ENCODE data around the gene SLC6A9.

- TF ChIP-seq CTCF (IDR thresholded peaks at IDR 0.05): peak; percentile 40 to 75 (median 55)
- TF ChIP-seq POLR2AphosphoS5 (IDR thresholded peaks at IDR 0.05; ENCODE audit: insufficient read depth in 1 of 2, low read depth in 1 of 2): peak in 1 of 2 donors; percentile 54
Measured at GRCh38 chr1:44036409-44037139, 5.3 kb upstream of the SLC6A9 start.
